Measurements from ENCODE around the gene SLC6A17. TPM values are rescaled to one million over a fixed set of nuclear protein-coding genes. Genes with fewer than 3 reads are reported as not detected.

The SLC6A17 gene
- total and polyA plus RNA-seq, 2 donors (not counting 3 experiments of a cell fraction or from before 2014, with no cell fraction given): 0.03 TPM; not detected in 1

DNA sequence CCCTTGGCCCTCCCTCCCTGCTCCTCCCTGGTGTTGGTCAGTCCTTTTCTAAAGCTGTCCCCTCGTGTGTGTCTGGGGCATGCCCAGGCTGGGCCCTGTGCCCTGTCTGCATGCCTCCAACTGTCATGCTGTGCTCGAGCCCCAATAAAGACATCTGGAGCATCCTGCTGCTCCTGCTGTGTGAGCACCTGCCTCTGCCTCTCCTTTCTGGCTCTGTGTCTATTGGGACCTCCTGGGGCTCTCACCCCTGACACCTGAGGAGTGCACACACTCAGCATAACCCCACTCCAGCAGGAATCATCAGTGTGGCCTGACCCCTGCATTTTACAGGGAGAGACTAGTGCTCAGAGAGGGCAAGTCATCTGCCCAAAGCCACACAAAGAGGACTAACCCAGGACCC is 83.6 kb downstream of the SLC6A17 start:
- no peak overlapping the region for H3K4me3 ChIP-seq (replicated peaks in 1 of 3; ENCODE audit: insufficient read depth in 1 of 3, low read depth in 1 of 3, low read length in 3 of 3)
- intact Hi-C loops (cut with micrococcal nuclease): no loop called here
- no peaks in the 10 kb centered on the region for H3K27me3 ChIP-seq (ENCODE audit: control insufficient read depth in 2 of 2, insufficient read depth in 2 of 2, low read length in 2 of 2)
- no peaks in the 10 kb centered on the region for H3K79me2 ChIP-seq (ENCODE audit: control insufficient read depth, insufficient read depth, low read length)
- no peak overlapping the region for H3K9ac ChIP-seq (replicated peaks; ENCODE audit: extremely low read depth, insufficient read depth, low read length)
- no TSS peak for BruUV-seq (replicated peaks)
- ChIA-PET POLR2A (no interaction called here), CTCF (no interaction called here)
- no peaks in the 10 kb centered on the region for H4K20me1 ChIP-seq (replicated peaks; ENCODE audit: control insufficient read depth, extremely low read depth, insufficient read depth, low read length)
- H3K27ac ChIP-seq (ENCODE audit: insufficient read depth, low read depth, low read length): no peak overlapping the region
- DNase-seq (ENCODE audit: low read depth, low spot score) (no peak), FAIRE-seq (no peak)
- peaks cover 23% of the 10 kb centered on the region for H3K4me1 ChIP-seq (ENCODE audit: control insufficient read depth, extremely low read depth, insufficient read depth, low read length)
- H3K36me3 ChIP-seq (ENCODE audit: control insufficient read depth in 2 of 2, extremely low read depth in 1 of 2, insufficient read depth in 2 of 2, low read length in 2 of 2): peaks cover 0 to 8% of the 10 kb centered on the region in 2 experiments
- no peaks in the 10 kb centered on the region for H3K9me3 ChIP-seq (replicated peaks; ENCODE audit: control insufficient read depth, insufficient read depth, low read length)
- no peak overlapping the region for H2AFZ ChIP-seq (ENCODE audit: low read depth, low read length)
- no peak overlapping the region for H3K4me2 ChIP-seq (ENCODE audit: insufficient read depth, low read length)
- dilution Hi-C loops (cut with MboI; ENCODE audit: extremely low pct_ligation_motif_present, low sequenced_read_pairs): no loop called here
- TF ChIP-seq POLR2A (IDR thresholded peaks at IDR 0.05; ENCODE audit: low read depth, low read length): no peak
- no peak for TF ChIP-seq EZH2 (IDR thresholded peaks at IDR 0.05; ENCODE audit: borderline replicate concordance, low read depth, low read length, severe bottlenecking)
- TF ChIP-seq, protein P1, sequence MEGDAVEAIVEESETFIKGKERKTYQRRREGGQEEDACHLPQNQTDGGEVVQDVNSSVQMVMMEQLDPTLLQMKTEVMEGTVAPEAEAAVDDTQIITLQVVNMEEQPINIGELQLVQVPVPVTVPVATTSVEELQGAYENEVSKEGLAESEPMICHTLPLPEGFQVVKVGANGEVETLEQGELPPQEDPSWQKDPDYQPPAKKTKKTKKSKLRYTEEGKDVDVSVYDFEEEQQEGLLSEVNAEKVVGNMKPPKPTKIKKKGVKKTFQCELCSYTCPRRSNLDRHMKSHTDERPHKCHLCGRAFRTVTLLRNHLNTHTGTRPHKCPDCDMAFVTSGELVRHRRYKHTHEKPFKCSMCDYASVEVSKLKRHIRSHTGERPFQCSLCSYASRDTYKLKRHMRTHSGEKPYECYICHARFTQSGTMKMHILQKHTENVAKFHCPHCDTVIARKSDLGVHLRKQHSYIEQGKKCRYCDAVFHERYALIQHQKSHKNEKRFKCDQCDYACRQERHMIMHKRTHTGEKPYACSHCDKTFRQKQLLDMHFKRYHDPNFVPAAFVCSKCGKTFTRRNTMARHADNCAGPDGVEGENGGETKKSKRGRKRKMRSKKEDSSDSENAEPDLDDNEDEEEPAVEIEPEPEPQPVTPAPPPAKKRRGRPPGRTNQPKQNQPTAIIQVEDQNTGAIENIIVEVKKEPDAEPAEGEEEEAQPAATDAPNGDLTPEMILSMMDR (IDR thresholded peaks at IDR 0.05; ENCODE audit: extremely low read depth in 1 of 2, insufficient read depth in 1 of 2, low read depth in 1 of 2, low read length in 2 of 2): no peak
- no peak for TF ChIP-seq JUN (IDR thresholded peaks at IDR 0.05; ENCODE audit: borderline replicate concordance, insufficient read depth, insufficient read length, low read depth)
- no peak for TF ChIP-seq MYC (IDR thresholded peaks at IDR 0.05; ENCODE audit: low read depth, low read length)
- TF ChIP-seq FOS (IDR thresholded peaks at IDR 0.05; ENCODE audit: borderline replicate concordance, insufficient read depth, low read length): no peak
- TF ChIP-seq POLR2AphosphoS5 (IDR thresholded peaks at IDR 0.05; ENCODE audit: insufficient read depth, low read depth, low read length): no peak
- no peak for TF ChIP-seq GATA2 (IDR thresholded peaks at IDR 0.05; ENCODE audit: insufficient read depth, insufficient read length, low read depth, low read length)
- TF ChIP-seq, protein P2, sequence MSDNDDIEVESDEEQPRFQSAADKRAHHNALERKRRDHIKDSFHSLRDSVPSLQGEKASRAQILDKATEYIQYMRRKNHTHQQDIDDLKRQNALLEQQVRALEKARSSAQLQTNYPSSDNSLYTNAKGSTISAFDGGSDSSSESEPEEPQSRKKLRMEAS (IDR thresholded peaks at IDR 0.05; ENCODE audit: insufficient read depth, insufficient read length): no peak
- H3K9me1 ChIP-seq (replicated peaks; ENCODE audit: control insufficient read depth, extremely low read depth, insufficient read depth, low read length): no peaks in the 10 kb centered on the region
